Measurements from ENCODE around the gene PHLDA2.

Gene PHLDA2

DNA sequence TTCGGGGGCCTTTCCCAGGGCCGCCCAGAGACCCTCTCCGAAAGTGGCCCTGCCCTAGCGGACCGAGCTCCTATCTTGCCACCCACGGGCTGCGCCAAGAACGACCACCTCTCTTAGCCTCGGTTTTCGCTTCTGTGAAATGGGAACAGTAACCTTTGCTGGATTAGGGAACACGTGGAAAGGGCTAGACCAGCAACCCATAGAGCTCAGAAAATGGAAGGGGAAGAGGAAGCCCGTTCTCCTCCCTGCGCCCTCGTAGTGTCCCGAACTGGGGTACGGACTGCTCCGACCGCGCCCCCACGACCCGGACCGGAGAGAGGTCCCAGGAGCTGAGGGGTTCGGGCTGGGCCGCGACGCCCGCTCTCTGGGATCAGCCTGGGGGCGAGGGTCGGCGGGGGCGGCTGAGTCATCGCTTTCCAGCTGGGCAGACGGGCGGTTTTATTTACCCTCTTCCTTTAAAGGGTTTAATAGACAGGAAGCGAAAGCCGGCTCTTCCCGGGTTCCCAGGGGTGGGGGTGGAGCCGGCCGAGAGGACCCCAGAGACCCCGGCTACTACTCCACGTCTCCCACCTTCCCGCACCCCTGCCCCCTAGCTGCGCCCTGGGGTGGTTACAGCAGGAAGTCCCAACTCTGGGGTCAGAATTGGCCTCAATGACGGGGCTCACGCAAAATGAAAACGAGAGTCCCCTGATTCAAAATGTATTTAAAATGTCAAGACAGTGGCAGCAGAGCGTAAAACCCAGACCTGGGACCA is 907 bp upstream of the PHLDA2 start (continued):
- TF ChIP-seq KLF17 (tag by site-specific recombination; IDR thresholded peaks at IDR 0.05) (0 out of 2 replicates have a peak, but pooled peaks have one; percentile 53), HOXD13 (CRISPR knock-in tag; IDR thresholded peaks at IDR 0.05; ENCODE audit: borderline replicate concordance) (no peak), BCL11A (tag by site-specific recombination; IDR thresholded peaks at IDR 0.05; ENCODE audit: low read depth) (no peak), ZBTB21 (tag by site-specific recombination; IDR thresholded peaks at IDR 0.05) (no peak), REST (tag by site-specific recombination; IDR thresholded peaks at IDR 0.05) (no peak), ZNF843 (tag by site-specific recombination; IDR thresholded peaks at IDR 0.05) (no peak), ZBTB44 (tag by site-specific recombination; IDR thresholded peaks at IDR 0.05) (no peak), ZNF626 (tag by site-specific recombination; IDR thresholded peaks at IDR 0.05) (no peak), ZNF138 (tag by site-specific recombination; IDR thresholded peaks at IDR 0.05; ENCODE audit: borderline replicate concordance) (no peak), ZNF239 (tag by site-specific recombination; IDR thresholded peaks at IDR 0.05) (no peak), AEBP2 (tag by site-specific recombination; IDR thresholded peaks at IDR 0.05; ENCODE audit: borderline replicate concordance) (no peak), ZFP3 (tag by site-specific recombination; IDR thresholded peaks at IDR 0.05; ENCODE audit: low read depth) (peak; percentile 57), ZNF654 (tag by site-specific recombination; IDR thresholded peaks at IDR 0.05; ENCODE audit: low read depth) (no peak), MEIS1 (CRISPR knock-in tag; IDR thresholded peaks at IDR 0.05; ENCODE audit: borderline replicate concordance) (no peak), ZSCAN4 (tag by site-specific recombination; IDR thresholded peaks at IDR 0.05) (no peak), ZNF280C (tag by site-specific recombination; IDR thresholded peaks at IDR 0.05) (no peak), ZNF670 (tag by site-specific recombination; IDR thresholded peaks at IDR 0.05; ENCODE audit: low read depth) (no peak), ZEB2 (tag by site-specific recombination; IDR thresholded peaks at IDR 0.05) (peak; percentile 73)
- TF ChIP-seq, protein P1, sequence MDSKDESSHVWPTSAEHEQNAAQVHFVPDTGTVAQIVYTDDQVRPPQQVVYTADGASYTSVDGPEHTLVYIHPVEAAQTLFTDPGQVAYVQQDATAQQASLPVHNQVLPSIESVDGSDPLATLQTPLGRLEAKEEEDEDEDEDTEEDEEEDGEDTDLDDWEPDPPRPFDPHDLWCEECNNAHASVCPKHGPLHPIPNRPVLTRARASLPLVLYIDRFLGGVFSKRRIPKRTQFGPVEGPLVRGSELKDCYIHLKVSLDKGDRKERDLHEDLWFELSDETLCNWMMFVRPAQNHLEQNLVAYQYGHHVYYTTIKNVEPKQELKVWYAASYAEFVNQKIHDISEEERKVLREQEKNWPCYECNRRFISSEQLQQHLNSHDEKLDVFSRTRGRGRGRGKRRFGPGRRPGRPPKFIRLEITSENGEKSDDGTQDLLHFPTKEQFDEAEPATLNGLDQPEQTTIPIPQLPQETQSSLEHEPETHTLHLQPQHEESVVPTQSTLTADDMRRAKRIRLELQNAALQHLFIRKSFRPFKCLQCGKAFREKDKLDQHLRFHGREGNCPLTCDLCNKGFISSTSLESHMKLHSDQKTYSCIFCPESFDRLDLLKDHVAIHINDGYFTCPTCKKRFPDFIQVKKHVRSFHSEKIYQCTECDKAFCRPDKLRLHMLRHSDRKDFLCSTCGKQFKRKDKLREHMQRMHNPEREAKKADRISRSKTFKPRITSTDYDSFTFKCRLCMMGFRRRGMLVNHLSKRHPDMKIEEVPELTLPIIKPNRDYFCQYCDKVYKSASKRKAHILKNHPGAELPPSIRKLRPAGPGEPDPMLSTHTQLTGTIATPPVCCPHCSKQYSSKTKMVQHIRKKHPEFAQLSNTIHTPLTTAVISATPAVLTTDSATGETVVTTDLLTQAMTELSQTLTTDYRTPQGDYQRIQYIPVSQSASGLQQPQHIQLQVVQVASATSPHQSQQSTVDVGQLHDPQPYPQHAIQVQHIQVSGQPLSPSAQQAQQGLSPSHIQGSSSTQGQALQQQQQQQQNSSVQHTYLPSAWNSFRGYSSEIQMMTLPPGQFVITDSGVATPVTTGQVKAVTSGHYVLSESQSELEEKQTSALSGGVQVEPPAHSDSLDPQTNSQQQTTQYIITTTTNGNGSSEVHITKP (tag by site-specific recombination; IDR thresholded peaks at IDR 0.05) = no peak
